ENCODE data around the gene TANGO6. TPM values are rescaled to one million over a fixed set of nuclear protein-coding genes. Genes with fewer than 3 reads are reported as not detected.
"Not testable (repeated sequence)": the region's sequence is repeated elsewhere in the genome, so short reads cannot be mapped to it uniquely, and the experiment has no call there.

Gene TANGO6
- total and polyA plus RNA-seq, 4 donors, result 5.4 to 26.6 (median 13.2) TPM

- Histone ChIP-seq H3K36me3 (ENCODE audit: control insufficient read depth in 1 of 2, insufficient read depth in 2 of 2, low read length in 1 of 2) (peaks cover 0 to 2% of the 10 kb centered on the region in 2 donors), H3K4me3 (ENCODE audit: low read length in 2 of 2) (no peak overlapping the region), H3K27me3 (ENCODE audit: control insufficient read depth in 1 of 2, insufficient read depth in 2 of 2, low read length in 1 of 2) (no peaks in the 10 kb centered on the region), H3K27ac (ENCODE audit: low read depth in 1 of 2, low read length in 2 of 2) (no peak overlapping the region), H3K4me1 (ENCODE audit: control insufficient read depth in 1 of 2, insufficient read depth in 2 of 2, low read length in 2 of 2) (no peaks in the 10 kb centered on the region), H3K9me3 (ENCODE audit: control insufficient read depth, low read length) (no peaks in the 10 kb centered on the region)
- intact Hi-C loops (cut with DNase I), result loop anchor here in 1 of 2 donors (5.0 kb wide), 1 partner anchor 275 kb away; the partner anchor contains the start of gene TANGO6
- no peak for DNase-seq
- ATAC-seq (ENCODE audit: low FRiP score), result no peak
- 28 to 29% methylated on average over 6 of the region's 6 CpGs for WGBS, 2 donors
Observed at GRCh38 chr16:69116906-69117305, 273.6 kb downstream of the TANGO6 start.

- Histone ChIP-seq H3K9me3 (ENCODE audit: control insufficient read depth, low read length) (no peaks in the 10 kb centered on the region), H3K27me3 (ENCODE audit: control insufficient read depth in 1 of 2, insufficient read depth in 2 of 2, low read length in 1 of 2) (no peaks in the 10 kb centered on the region), H3K4me1 (ENCODE audit: control insufficient read depth in 1 of 2, insufficient read depth in 2 of 2, low read length in 2 of 2) (no peaks in the 10 kb centered on the region), H3K4me3 (ENCODE audit: low read length in 2 of 2) (no peak overlapping the region), H3K27ac (ENCODE audit: low read depth in 1 of 2, low read length in 2 of 2) (no peak overlapping the region), H3K36me3 (ENCODE audit: control insufficient read depth in 1 of 2, insufficient read depth in 2 of 2, low read length in 1 of 2) (peaks cover 0 to 2% of the 10 kb centered on the region in 2 donors)
- DNase-seq (no peak), ATAC-seq (ENCODE audit: low FRiP score) (no peak)
- 91 to 93% methylated on average over 2 of the region's 2 CpGs for WGBS, 2 donors
- intact Hi-C loops (cut with DNase I), result loop anchor here in 1 of 2 donors (5.0 kb wide), 1 partner anchor 276 kb away; the partner anchor contains the start of gene TANGO6
Observed at GRCh38 chr16:69118468-69118867, 275.1 kb downstream of the TANGO6 start.

GRCh38 chr16:69118994-69119393 lies 275.7 kb downstream of the TANGO6 start:
- 64 to 78% methylated on average over 2 of the region's 2 CpGs for WGBS, 2 donors
- no peak for ATAC-seq (ENCODE audit: low FRiP score)

GRCh38 chr16:69119536-69119935 lies 276.2 kb downstream of the TANGO6 start:
- intact Hi-C loops (cut with DNase I), result loop anchor here in 1 of 2 donors (5.0 kb wide), 1 partner anchor 277 kb away; the partner anchor contains the start of gene TANGO6
- peak in 1 of 2 donors; percentile 49 for DNase-seq

More at GRCh38 chr16:69118994-69119393, 275.7 kb downstream of the TANGO6 start:
- H3K27ac ChIP-seq (ENCODE audit: low read depth in 1 of 2, low read length in 2 of 2), result no peak overlapping the region
- intact Hi-C loops (cut with DNase I), result loop anchor here in 1 of 2 donors (5.0 kb wide), 1 partner anchor 277 kb away; the partner anchor contains the start of gene TANGO6
- H3K9me3 ChIP-seq (ENCODE audit: control insufficient read depth, low read length), result no peaks in the 10 kb centered on the region
- no peak overlapping the region for H3K4me3 ChIP-seq (ENCODE audit: low read length in 2 of 2)
- no peaks in the 10 kb centered on the region for H3K27me3 ChIP-seq (ENCODE audit: control insufficient read depth in 1 of 2, insufficient read depth in 2 of 2, low read length in 1 of 2)
- no peaks in the 10 kb centered on the region for H3K4me1 ChIP-seq (ENCODE audit: control insufficient read depth in 1 of 2, insufficient read depth in 2 of 2, low read length in 2 of 2)
- DNase-seq, result peak in 1 of 2 donors; percentile 51
- peaks cover 0 to 2% of the 10 kb centered on the region in 2 donors for H3K36me3 ChIP-seq (ENCODE audit: control insufficient read depth in 1 of 2, insufficient read depth in 2 of 2, low read length in 1 of 2)

GRCh38 chr16:69120096-69120664 lies 276.8 kb downstream of the TANGO6 start:
- DNase-seq (peak in 1 of 2 donors; percentile 67), ATAC-seq (ENCODE audit: low FRiP score) (no peak)
- H3K36me3 ChIP-seq (ENCODE audit: control insufficient read depth in 1 of 2, insufficient read depth in 2 of 2, low read length in 1 of 2), result no peaks in the 10 kb centered on the region
- H3K27me3 ChIP-seq (ENCODE audit: control insufficient read depth in 1 of 2, insufficient read depth in 2 of 2, low read length in 1 of 2), result no peaks in the 10 kb centered on the region
- intact Hi-C loops (cut with DNase I), result loop anchor here (5.0 kb wide), 2 partner anchors 218 to 593 kb away; no protein-coding TSS in a partner anchor
- no peak overlapping the region for H3K4me3 ChIP-seq (ENCODE audit: low read length in 2 of 2)
- WGBS, 2 donors, result 95% methylated on average over 19 of the region's 19 CpGs
- H3K27ac ChIP-seq (ENCODE audit: low read depth in 1 of 2, low read length in 2 of 2), result no peak overlapping the region
- H3K9me3 ChIP-seq (ENCODE audit: control insufficient read depth, low read length), result no peaks in the 10 kb centered on the region
- H3K4me1 ChIP-seq (ENCODE audit: control insufficient read depth in 1 of 2, insufficient read depth in 2 of 2, low read length in 2 of 2), result no peaks in the 10 kb centered on the region

More at GRCh38 chr16:69119536-69119935, 276.2 kb downstream of the TANGO6 start:
- no peak for ATAC-seq (ENCODE audit: low FRiP score)
- Histone ChIP-seq H3K36me3 (ENCODE audit: control insufficient read depth in 1 of 2, insufficient read depth in 2 of 2, low read length in 1 of 2) (peaks cover 0 to 2% of the 10 kb centered on the region in 2 donors), H3K4me3 (ENCODE audit: low read length in 2 of 2) (no peak overlapping the region), H3K4me1 (ENCODE audit: control insufficient read depth in 1 of 2, insufficient read depth in 2 of 2, low read length in 2 of 2) (no peaks in the 10 kb centered on the region), H3K9me3 (ENCODE audit: control insufficient read depth, low read length) (no peaks in the 10 kb centered on the region), H3K27me3 (ENCODE audit: control insufficient read depth in 1 of 2, insufficient read depth in 2 of 2, low read length in 1 of 2) (no peaks in the 10 kb centered on the region), H3K27ac (ENCODE audit: low read depth in 1 of 2, low read length in 2 of 2) (no peak overlapping the region)
- 98 to 100% methylated on average over 2 of the region's 2 CpGs for WGBS, 2 donors

- Histone ChIP-seq H3K27me3 (ENCODE audit: control insufficient read depth in 1 of 2, insufficient read depth in 2 of 2, low read length in 1 of 2) (no peaks in the 10 kb centered on the region), H3K4me1 (ENCODE audit: control insufficient read depth in 1 of 2, insufficient read depth in 2 of 2, low read length in 2 of 2) (no peaks in the 10 kb centered on the region), H3K4me3 (ENCODE audit: low read length in 2 of 2) (no peak overlapping the region), H3K9me3 (ENCODE audit: control insufficient read depth, low read length) (no peaks in the 10 kb centered on the region), H3K36me3 (ENCODE audit: control insufficient read depth in 1 of 2, insufficient read depth in 2 of 2, low read length in 1 of 2) (no peaks in the 10 kb centered on the region), H3K27ac (ENCODE audit: low read depth in 1 of 2, low read length in 2 of 2) (no peak overlapping the region)
- ATAC-seq (ENCODE audit: low FRiP score) (no peak), DNase-seq (peak in 1 of 2 donors; percentile 63)
- 86 to 87% methylated on average over 3 of the region's 3 CpGs for WGBS, 2 donors
- intact Hi-C loops (cut with DNase I), result loop anchor here (5.0 kb wide), 2 partner anchors 222 to 597 kb away; no protein-coding TSS in a partner anchor
Observed at GRCh38 chr16:69123910-69124309, 280.6 kb downstream of the TANGO6 start.

GRCh38 chr16:69124406-69124805 lies 281.1 kb downstream of the TANGO6 start:
- H3K4me1 ChIP-seq (ENCODE audit: control insufficient read depth in 1 of 2, insufficient read depth in 2 of 2, low read length in 2 of 2); H3K27ac ChIP-seq (ENCODE audit: low read depth in 1 of 2, low read length in 2 of 2); H3K9me3 ChIP-seq (ENCODE audit: control insufficient read depth, low read length); H3K27me3 ChIP-seq (ENCODE audit: control insufficient read depth in 1 of 2, insufficient read depth in 2 of 2, low read length in 1 of 2); H3K4me3 ChIP-seq (ENCODE audit: low read length in 2 of 2); ATAC-seq (ENCODE audit: low FRiP score); H3K36me3 ChIP-seq (ENCODE audit: control insufficient read depth in 1 of 2, insufficient read depth in 2 of 2, low read length in 1 of 2): not testable (repeated sequence)
- peak in 1 of 2 donors; percentile 59 for DNase-seq
- 88 to 89% methylated on average over 8 of the region's 8 CpGs for WGBS, 2 donors
- intact Hi-C loops (cut with DNase I), result loop anchor here (5.0 kb wide), 2 partner anchors 222 to 597 kb away; no protein-coding TSS in a partner anchor

- DNase-seq, result peak in 1 of 2 donors; percentile 24
- H3K27me3 ChIP-seq (ENCODE audit: control insufficient read depth in 1 of 2, insufficient read depth in 2 of 2, low read length in 1 of 2); H3K9me3 ChIP-seq (ENCODE audit: control insufficient read depth, low read length); H3K4me3 ChIP-seq (ENCODE audit: low read length in 2 of 2); ATAC-seq (ENCODE audit: low FRiP score); H3K36me3 ChIP-seq (ENCODE audit: control insufficient read depth in 1 of 2, insufficient read depth in 2 of 2, low read length in 1 of 2); H3K4me1 ChIP-seq (ENCODE audit: control insufficient read depth in 1 of 2, insufficient read depth in 2 of 2, low read length in 2 of 2); H3K27ac ChIP-seq (ENCODE audit: low read depth in 1 of 2, low read length in 2 of 2): not testable (repeated sequence)
- intact Hi-C loops (cut with DNase I), result loop anchor here (5.0 kb wide), 2 partner anchors 223 to 598 kb away; no protein-coding TSS in a partner anchor
- WGBS, 2 donors, result 93% methylated on average over 14 of the region's 14 CpGs
Observed at GRCh38 chr16:69124961-69125360, 281.6 kb downstream of the TANGO6 start.

GRCh38 chr16:69126221-69126620 lies 282.9 kb downstream of the TANGO6 start:
- DNase-seq (peak in 1 of 2 donors; percentile 6), ATAC-seq (ENCODE audit: low FRiP score) (no peak)
- H3K27me3 ChIP-seq (ENCODE audit: control insufficient read depth in 1 of 2, insufficient read depth in 2 of 2, low read length in 1 of 2), result no peaks in the 10 kb centered on the region
- H3K4me3 ChIP-seq (ENCODE audit: low read length in 2 of 2), result no peak overlapping the region
- no peaks in the 10 kb centered on the region for H3K9me3 ChIP-seq (ENCODE audit: control insufficient read depth, low read length)
- intact Hi-C loops (cut with DNase I), result no loop called here
- H3K36me3 ChIP-seq (ENCODE audit: control insufficient read depth in 1 of 2, insufficient read depth in 2 of 2, low read length in 1 of 2), result no peaks in the 10 kb centered on the region
- no peaks in the 10 kb centered on the region for H3K4me1 ChIP-seq (ENCODE audit: control insufficient read depth in 1 of 2, insufficient read depth in 2 of 2, low read length in 2 of 2)
- no peak overlapping the region for H3K27ac ChIP-seq (ENCODE audit: low read depth in 1 of 2, low read length in 2 of 2)
- WGBS, 2 donors, result 80 to 88% methylated on average over 3 of the region's 3 CpGs
